A549 (cell line): ENCODE results near the gene TARDBP. TPM values are rescaled to one million over a fixed set of nuclear protein-coding genes. Genes with fewer than 3 reads are reported as not detected.

ENCODE experiments used
- ATAC-seq, 2 experiments: fragments of 200-7000 bp in 1 of 2; fragments of >200 bp in 1 of 2; cut with Nextera tagmentation in 1 of 2; cut with Tn5 transposase in 1 of 2; 3 replicates each; pipeline versions ENCODE4 v1.8.0 to v1.9.1; 2018 to 2020; ENCODE audit warnings: mild to moderate bottlenecking in 1 of 2, moderate library complexity in 1 of 2
- CTCF ChIA-PET: fragments of 300-600 bp; sonication (Branson Sonifier 250); formaldehyde crosslinking; extraction: SDS; loops from one replicate; lab custom pipeline; 2021; ENCODE audit warnings: antibody characterized with exemption, inconsistent platforms; lab: Yijun Ruan, JAX
- POLR2A ChIA-PET: fragments of 350-600 bp; formaldehyde crosslinking; extraction: SDS; loops from one replicate; lab custom pipeline; 2021; ENCODE audit warnings: antibody characterized with exemption, inconsistent platforms; lab: Yijun Ruan, JAX
- DNase-seq, 2 experiments: peaks; one replicate each; pipeline versions ENCODE4 v3.0.0 to v3.0.0-alpha.2; 2011 to 2016; ENCODE audit warnings: low read depth in 1 of 2, low spot score in 1 of 2
- FAIRE-seq: peaks from 2 replicates; lab custom pipeline; 2011; peaks lifted over from hg19 to GRCh38; lab: Jason Lieb, UNC
- H3K27ac ChIP-seq, 2 experiments: fragments of >200 bp; sonication (Bioruptor Twin); formaldehyde crosslinking; 3 replicates each; pipeline ENCODE4 v1.5.1; 2016 to 2017
- H3K4me1 ChIP-seq: fragments of >200 bp; sonication (Bioruptor Twin); formaldehyde crosslinking; 3 replicates; pipeline ENCODE4 v1.6.1; 2016
- H3K4me2 ChIP-seq: fragments of >200 bp; sonication (Bioruptor Twin); formaldehyde crosslinking; 3 replicates; pipeline ENCODE4 v1.6.1; 2016
- H3K4me3 ChIP-seq: fragments of >200 bp; sonication (Bioruptor Twin); formaldehyde crosslinking; 3 replicates; pipeline ENCODE4 v1.5.1; 2016
- H3K9me3 ChIP-seq: fragments of >200 bp; sonication (Bioruptor Twin); formaldehyde crosslinking; 3 replicates; pipeline ENCODE4 v1.6.1; 2016
- BCL3 ChIP-seq: fragments of >200 bp; sonication (Bioruptor Twin); formaldehyde crosslinking; IDR thresholded peaks from 3 replicates; pipeline ENCODE4 v1.6.1; 2016
- CBX2 ChIP-seq: fragments of 200-600 bp; sonication (generic); IDR thresholded peaks from 2 replicates; pipeline ENCODE4 v1.6.1; 2016; ENCODE audit warnings: low read depth, mild to moderate bottlenecking, borderline replicate concordance
- CBX8 ChIP-seq: fragments of 200-600 bp; sonication (generic); IDR thresholded peaks from 2 replicates; pipeline ENCODE4 v1.6.1; 2016
- CEBPB ChIP-seq, 2 experiments: fragments of >200 bp in 1 of 2; sonication (Bioruptor Twin) in 1 of 2; formaldehyde crosslinking in 1 of 2; IDR thresholded peaks; 2 replicates each; pipeline ENCODE4 v1.6.1; 2012 to 2016
- CTCF ChIP-seq: fragments of >200 bp; sonication (Bioruptor Twin); formaldehyde crosslinking; IDR thresholded peaks from 3 replicates; pipeline ENCODE4 v1.5.1; 2016
- EHMT2 ChIP-seq: fragments of 200-600 bp; sonication (generic); IDR thresholded peaks from 2 replicates; pipeline ENCODE4 v1.6.1; 2016; ENCODE audit warnings: antibody characterized with exemption, low read depth, mild to moderate bottlenecking, moderate library complexity
- ESRRA ChIP-seq: fragments of 150-350 bp; IDR thresholded peaks from 2 replicates; pipeline ENCODE4 v1.6.1; 2014; ENCODE audit warnings: mild to moderate bottlenecking, low read length, borderline replicate concordance
- GATA3 ChIP-seq: IDR thresholded peaks from 2 replicates; pipeline ENCODE4 v1.6.1; 2012; ENCODE audit warnings: borderline replicate concordance
- HES2 ChIP-seq: fragments of >200 bp; sonication (Bioruptor Twin); formaldehyde crosslinking; IDR thresholded peaks from 2 replicates; pipeline ENCODE4 v1.6.1; 2016
- HOXA7 ChIP-seq: fragments of 250-450 bp; sonication (Bioruptor Pico); IDR thresholded peaks from 2 replicates; pipeline ENCODE4 v1.5.0; 2020; ENCODE audit warnings: mild to moderate bottlenecking, moderate library complexity
- HOXB13 ChIP-seq: fragments of 250-450 bp; sonication (Bioruptor Pico); IDR thresholded peaks from 2 replicates; pipeline ENCODE4 v1.5.0; 2020; ENCODE audit warnings: low read depth, mild to moderate bottlenecking, moderate library complexity
- HOXB5 ChIP-seq: fragments of 250-450 bp; sonication (Bioruptor Pico); IDR thresholded peaks from 2 replicates; pipeline ENCODE4 v1.5.0; 2020; ENCODE audit warnings: mild to moderate bottlenecking, moderate library complexity
- POLR2A ChIP-seq: IDR thresholded peaks from 2 replicates; pipeline ENCODE4 v1.6.1; 2012; ENCODE audit warnings: mild to moderate bottlenecking, low read length
- POLR2AphosphoS2 ChIP-seq: conservative IDR thresholded peaks from 2 replicates; pipeline ENCODE4 v1.6.1; 2012; ENCODE audit warnings: low read length, improper control_type of control experiment, inconsistent platforms
- RCOR1 ChIP-seq: fragments of 150-350 bp; IDR thresholded peaks from 2 replicates; pipeline ENCODE4 v1.6.1; 2014; ENCODE audit warnings: antibody characterized with exemption, low read length, low read depth
- REST ChIP-seq: fragments of 200-600 bp; sonication (generic); IDR thresholded peaks from 2 replicates; pipeline ENCODE4 v1.6.1; 2016; ENCODE audit warnings: antibody characterized with exemption, mild to moderate bottlenecking, moderate library complexity
- RFX5 ChIP-seq: fragments of 450-650 bp; IDR thresholded peaks from 2 replicates; pipeline ENCODE4 v1.7.1; 2014; ENCODE audit warnings: antibody characterized with exemption, mild to moderate bottlenecking, moderate library complexity
- SMC3 ChIP-seq: fragments of >200 bp; sonication (Bioruptor Twin); formaldehyde crosslinking; IDR thresholded peaks from 3 replicates; pipeline ENCODE4 v1.6.1; 2018; ENCODE audit warnings: inconsistent platforms
- WGBS: methylation state at CpG from one replicate; pipeline ENCODE4 v1.1.6; 2017; ENCODE audit errors: missing lambda C conversion rate; 5-methylcytosine and 5-hydroxymethylcytosine counted together
- polyA plus RNA-seq, 4 experiments: library from polyadenylated mRNA; depleted of rRNA in 3 of 4; stranded (reverse); fragments of >200 nt; fragmentation: RNase III in 1 of 4; extraction: RNeasy Plus Mini Kit Qiagen cat#74134 plus additional on column Dnase treatment in 1 of 4; gene quantifications; 2 replicates in 3 of 4; 3 replicates in 1 of 4; pipeline ENCODE4 v1.2.3, GENCODE V29; 2011 to 2017

The TARDBP gene
- polyA plus RNA-seq, 2 of the 4 experiments (the other 2 are of a cell fraction), result 264 to 299 TPM

- no peak overlapping the region for H3K27ac ChIP-seq
- TF ChIP-seq CBX8 (no peak), REST (no peak), POLR2AphosphoS2 (0 out of 2 replicates have a peak, but pooled peaks have one; percentile 44), HOXA7 (CRISPR knock-in tag) (no peak)
- ChIA-PET CTCF (interaction anchor here (1.7 kb wide), 1 partner anchor 9 kb away, joined by 12 read pairs; no protein-coding TSS in a partner anchor), POLR2A (no interaction called here)
- FAIRE-seq, result no peak
- no peak for ATAC-seq
- H3K4me1 ChIP-seq, result no peaks in the 10 kb centered on the region
- H3K9me3 ChIP-seq, result no peaks in the 10 kb centered on the region
- 87% methylated on average over 3 of the region's 3 CpGs for WGBS
- H3K4me2 ChIP-seq, result no peak overlapping the region
- no peak for DNase-seq
- no peak overlapping the region for H3K4me3 ChIP-seq
Measured at GRCh38 chr1:11028018-11028417, 15.6 kb downstream of the TARDBP start.

GRCh38 chr1:11030865-11031264 lies 18.4 kb downstream of the TARDBP start:
- Histone ChIP-seq H3K4me3 (no peak overlapping the region), H3K4me2 (no peak overlapping the region), H3K9me3 (no peaks in the 10 kb centered on the region), H3K4me1 (no peaks in the 10 kb centered on the region), H3K27ac (no peak overlapping the region)
- TF ChIP-seq HES2 (no peak), RCOR1 (no peak), POLR2AphosphoS2 (no peak), EHMT2 (no peak), HOXB5 (CRISPR knock-in tag) (no peak), BCL3 (no peak), CTCF (no peak), SMC3 (no peak), ESRRA (no peak), RFX5 (no peak), CBX2 (no peak), HOXB13 (CRISPR knock-in tag) (no peak), CEBPB (IDR thresholded peaks at IDR 0.05) (no peak), POLR2A (no peak), GATA3 (no peak)
- no peak for ATAC-seq
- 97% methylated on average over 5 of the region's 9 CpGs for WGBS
- ChIA-PET CTCF (no interaction called here), POLR2A (no interaction called here)
- FAIRE-seq, result no peak
- no peak for DNase-seq
